ENCODE measurements around the gene A3GALT2.

A3GALT2 gene

DNA sequence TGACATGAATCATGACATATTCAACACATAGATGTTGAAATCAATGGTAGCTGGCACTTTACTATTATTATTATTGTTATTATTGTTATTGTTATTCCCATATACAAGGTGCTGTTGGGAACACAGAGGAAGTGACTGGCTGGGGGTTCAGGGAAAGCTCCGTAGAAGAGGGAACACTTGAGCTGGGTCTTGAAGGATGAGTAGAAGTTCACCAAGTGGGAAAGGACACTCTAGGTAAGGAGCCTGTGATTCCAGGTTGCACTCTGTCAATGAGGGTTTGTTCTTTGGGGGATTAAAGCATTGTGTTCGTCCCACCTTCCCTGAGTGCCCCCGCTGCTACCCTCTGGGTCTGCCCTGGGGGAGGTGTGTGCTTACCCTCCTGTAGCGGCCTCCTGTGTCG lies 50.5 kb downstream of the A3GALT2 start:
- DNase-seq, result no peak

DNA sequence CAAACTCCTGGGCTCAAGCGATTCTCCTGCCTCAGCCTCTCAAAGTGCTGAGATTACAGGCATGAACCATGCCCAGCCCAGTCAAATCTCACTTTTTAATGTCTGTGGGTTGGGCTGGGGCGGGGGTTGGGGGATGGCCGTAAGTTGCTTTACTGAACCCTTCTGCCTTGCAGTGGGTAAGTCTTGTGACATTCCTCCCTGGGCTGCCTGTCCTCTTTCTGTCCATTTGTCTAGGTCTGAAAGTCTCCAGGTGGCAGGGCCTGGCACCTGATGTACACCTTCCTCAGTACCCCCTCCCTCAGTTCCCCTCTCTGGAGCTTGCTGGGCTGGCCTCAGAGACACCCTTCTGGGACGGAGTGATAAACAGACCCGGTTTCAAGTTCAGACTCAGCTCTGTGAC lies 51.3 kb downstream of the A3GALT2 start:
- DNase-seq, result no peak

DNA sequence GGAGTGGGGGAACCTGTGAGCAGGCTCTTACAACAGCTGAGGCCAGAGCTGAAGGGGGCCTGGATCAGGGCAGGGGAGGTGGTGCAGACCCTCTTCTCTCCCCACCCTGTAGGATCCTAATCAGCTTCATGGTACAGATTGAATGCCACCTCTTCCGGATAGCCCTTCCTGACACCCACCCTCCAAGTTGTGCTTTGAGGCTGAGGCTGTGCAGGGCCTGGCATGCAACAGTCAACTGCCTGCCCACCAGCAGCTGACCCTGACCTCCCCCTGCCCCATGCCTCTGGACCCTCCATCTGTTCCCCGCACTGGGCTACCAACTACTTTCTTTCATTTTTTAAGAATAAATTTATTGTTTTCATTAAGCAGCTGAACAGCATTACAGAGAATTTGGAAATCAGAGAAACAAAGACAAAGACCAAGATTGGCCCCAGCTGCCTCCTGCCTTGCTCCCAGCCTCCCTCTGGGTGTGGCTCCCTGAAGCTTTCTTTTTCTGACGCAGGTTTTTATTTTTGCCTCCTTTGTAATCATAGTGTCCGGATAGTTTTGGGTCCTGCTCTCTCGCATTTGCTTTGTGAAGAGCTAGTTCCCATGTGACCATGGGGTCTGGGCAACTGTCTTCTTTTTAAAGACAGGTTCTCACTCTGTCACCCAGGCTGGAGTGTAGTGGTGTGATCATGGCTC lies 51.8 kb downstream of the A3GALT2 start:
- no peak for DNase-seq

DNA sequence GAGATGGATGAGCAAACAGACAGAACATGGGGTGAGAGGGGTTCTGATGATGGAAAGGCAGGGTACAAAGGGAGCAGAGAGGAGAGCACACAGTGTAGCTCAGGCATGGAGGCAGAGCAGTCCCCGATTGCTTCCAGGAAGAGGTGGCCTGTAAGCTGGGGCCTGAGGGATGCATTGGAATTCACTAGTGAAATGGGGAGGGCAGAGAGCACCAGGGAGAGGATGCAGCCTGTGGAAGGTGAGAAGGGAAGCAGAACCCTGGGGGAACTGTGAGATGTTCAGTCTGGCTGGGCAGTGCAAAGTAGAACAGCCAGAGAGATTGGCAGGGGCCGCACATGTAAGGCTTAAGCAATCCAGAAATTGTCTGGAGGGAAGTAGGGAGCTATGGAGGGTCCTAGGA lies 52.4 kb downstream of the A3GALT2 start:
- DNase-seq, result no peak

DNA sequence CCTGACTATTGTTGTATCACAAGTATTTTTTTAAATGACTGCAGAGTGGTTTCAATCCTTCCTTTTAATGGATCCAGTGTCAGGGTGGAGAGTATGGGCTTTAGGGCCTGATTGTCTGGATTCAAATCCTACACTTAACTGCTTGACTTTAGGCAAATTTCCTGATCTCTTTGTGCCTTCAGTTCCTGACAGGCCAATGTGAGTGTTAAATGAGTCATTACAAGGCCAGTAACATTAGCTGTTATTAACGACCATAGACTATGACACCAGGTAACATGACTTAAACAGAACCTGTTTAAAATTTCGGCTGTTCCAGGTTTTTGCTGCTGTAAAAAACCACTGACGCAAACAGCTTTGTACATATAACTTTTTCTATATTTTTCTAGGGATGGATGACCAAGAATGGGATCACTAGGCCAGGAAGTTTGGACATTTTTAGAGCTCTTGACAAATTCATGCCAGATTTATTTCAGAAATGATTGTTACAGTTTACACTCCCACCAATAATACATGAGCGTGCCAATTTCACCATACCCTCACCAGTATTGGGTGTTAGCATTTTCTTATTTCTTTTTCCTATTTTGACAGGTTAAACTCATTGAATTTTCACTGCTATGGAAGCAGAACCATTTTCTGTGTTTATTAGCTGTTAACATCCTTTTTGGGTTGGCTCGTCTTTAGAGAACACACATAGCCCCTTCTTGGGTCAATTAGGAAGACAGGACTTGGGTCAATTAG lies 53.3 kb downstream of the A3GALT2 start:
- DNase-seq, result no peak

DNA sequence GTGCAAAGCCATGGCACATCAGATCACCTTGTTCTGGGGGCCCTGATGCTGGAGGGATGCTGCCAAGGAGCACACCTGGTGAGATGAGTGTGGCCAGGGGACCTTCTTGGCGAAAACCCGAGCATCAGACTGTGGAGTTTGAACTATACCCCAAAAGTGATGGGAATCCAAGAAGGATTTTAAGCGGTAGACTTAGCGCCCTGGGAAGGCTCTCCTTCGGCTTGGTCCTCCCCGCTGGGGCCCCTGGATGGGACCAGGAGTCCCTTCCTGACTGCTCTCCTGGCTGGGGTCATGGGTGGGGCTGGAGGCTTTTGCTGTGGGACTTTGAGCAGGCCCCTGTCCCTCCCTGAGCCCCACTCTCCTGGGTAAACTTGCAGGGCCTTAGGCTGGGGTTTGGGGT lies 54.1 kb downstream of the A3GALT2 start:
- no peak for DNase-seq

DNA sequence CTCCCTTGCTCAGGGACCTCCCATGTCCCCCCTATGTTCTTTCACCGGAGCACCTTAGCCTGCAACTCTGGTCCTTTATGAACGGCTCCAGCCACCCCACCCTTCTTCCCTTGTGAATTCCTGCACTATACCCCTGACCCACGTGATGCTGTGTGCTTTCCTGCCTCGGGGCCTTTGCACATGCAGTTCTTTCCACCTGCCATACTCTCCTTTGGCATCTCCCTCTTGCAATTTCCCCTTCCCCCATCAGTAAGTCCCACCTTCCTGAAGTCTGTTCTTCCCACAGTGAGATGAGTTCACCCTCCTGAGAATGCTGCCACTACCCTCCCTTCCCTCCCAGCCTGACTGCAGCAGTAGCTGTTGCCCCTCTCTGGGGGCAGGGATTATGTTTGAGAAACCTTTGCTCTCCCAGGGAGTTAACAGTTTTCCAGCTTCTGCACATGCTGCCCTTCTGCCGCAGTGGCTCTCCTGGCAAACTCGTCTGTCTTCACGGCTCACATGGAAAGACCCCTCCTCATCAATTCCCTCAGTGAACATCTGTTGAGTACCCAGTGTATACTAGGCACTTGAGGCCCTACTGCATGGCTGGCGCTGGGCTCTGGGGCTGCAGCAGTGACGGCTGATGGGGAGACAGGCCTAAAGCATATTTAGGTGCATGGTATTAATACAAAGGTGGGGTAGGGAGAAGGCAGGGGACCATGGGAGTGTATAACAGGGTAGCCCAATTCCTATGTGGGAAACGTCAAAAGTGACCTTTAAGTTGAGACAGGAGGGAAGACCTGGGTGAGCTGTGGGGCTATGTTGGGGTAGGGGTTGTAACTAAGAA lies 54.9 kb downstream of the A3GALT2 start:
- DNase-seq, result no peak

DNA sequence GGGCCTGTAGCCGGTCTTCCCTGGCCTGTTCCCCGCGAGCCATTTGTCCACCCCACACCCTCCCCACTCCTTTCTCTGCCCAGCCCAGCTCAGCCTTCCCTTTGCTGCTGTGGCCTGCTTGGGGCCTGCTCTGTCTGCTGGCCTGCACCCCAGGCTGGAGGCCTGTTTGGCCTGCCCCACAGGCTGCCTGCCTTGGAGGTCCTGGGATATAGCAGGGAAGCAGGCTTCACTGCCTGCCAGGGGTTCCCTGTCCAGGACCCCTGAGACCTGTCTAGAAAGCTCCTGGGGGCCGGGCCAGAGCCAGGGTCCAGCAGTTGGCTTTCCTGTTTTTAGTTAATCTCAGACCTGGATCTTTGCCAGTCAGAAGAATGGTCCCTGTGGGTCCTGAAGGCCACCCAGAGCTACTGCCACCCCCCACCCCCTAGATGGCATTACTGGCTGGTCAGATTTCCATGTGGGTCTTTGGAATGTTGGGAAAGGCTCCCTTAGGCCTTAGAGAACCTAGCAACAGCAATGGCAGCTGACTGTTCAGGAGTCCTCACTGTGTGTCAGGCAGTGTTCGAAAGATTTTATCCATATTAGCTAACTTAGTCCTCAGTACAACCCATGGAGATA lies 56.9 kb downstream of the A3GALT2 start:
- no peak for DNase-seq

DNA sequence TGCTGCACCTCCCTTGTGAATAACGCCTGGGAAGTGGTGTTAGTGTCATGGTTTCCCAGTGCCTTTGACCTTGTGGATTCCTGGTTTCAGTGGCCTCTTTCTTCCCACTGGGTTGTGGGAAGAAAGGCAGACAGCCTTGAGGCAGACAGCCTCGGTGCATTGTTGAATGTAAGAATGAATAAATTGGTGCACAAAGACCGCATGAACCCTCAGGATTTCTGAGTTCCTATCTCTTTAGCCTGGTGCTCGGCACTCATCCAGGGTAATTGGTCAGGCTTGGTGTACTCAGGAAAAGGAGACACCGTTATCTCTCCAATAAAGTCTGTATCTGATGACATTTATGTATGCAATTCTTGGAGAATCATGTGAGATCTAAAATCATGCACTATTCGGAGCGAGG lies 59.6 kb downstream of the A3GALT2 start:
- DNase-seq, result no peak

DNA sequence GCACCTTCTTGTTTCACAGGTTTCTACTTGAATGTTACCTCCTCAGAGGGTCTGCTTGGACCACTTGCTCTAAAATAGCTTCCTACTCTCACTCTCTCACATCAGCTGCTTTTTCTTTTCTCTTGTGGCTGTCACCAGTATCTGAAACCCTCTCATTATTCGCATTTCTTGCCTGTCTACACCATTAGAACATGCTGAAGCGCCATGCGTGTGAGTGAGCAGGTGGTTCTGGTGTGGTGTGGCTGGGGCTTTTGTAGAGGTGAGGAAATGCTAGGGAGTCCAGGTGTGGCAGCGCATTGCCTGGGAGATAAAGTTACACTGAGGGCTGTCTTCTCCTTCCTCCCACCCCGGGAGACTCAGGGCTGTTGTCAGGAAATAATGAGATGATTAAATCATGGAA lies 60.5 kb downstream of the A3GALT2 start:
- no peak for DNase-seq

DNA sequence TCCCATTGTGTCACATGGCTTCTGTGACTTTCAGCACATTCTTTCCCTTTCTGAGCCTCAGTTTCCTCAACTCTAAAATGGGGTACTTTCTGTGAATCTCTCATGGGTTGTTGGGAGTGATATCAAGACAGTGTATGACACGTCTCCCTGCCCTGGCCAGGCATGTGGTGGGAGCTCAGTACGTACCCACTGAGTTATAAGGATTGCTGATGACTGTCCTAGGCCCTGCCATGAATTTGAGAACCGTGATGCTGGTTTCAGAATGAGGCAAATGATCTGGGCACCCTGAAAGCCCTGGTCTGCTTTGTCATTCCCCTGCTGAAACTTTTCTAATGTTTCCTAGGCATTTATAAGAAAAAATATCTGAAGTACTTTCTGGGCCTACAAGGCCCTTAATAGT lies 61.0 kb downstream of the A3GALT2 start:
- no peak for DNase-seq

DNA sequence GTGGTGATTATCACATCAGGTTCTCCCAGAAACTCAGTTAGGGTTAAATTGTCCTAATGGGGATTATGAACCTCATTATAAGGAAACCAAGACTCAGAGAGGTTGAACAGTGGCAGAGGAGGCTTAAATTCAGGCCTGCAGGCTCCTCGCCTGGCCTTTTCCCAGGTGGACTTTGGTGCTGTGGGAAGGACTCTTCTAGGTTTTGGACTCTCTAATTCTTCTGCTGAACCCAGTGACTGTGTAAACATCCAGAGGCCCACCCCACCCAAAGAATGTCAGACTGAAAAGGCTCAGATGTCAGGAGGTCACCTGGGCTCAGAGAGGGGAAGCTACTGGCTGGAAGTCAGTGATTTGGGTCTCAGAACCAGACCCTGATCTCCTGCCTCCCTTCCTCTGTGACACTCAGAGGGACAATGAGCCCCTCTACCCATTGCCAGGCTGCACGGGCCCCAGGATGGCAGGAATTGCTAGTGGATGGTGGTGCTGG lies 62.1 kb downstream of the A3GALT2 start:
- no peak for DNase-seq

DNA sequence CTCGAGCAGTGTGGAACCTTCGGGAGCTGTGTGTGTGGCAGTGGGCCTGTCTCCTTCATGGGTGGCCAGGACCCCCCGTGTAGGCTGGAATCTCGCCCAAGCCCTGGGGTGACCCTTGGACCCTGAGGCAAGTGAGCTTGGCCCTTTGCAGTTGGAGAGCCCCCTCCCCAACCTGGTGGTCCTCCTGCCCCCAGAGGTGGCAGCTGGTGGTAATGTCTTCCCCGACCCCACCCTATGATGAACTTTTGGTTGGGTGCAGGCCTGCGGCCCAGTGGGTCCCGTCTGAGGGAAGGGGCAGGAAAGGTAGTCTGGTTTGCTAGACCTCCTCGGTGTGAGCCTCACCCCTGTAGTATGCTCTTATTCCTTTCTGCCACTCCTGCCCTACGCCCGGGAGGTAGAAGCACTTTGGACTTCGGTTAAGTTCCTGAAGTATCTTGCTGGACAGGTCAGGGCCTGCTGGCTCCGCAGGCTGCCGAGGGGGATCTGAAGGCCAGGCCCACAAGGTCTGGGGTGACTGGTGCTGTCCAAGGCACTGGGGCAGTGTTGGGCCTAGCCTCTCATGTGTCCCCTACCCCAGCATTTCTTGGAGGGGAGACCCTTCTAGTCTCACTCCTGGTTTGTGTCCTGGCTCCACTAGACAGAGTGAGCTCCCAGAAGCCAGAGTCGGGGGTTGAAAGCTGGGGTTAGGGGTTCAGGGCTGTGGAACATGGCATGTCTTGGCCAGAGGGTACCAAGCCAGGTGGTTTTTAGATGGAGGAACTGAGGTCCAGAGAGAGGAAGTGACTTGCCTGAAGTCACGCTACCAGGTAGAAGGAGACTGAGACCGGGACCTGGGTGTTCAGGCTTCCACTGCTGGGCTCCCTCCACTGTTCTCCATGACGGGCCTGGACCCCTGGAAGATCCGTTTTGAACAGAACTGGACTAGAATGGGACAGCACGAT lies 62.9 kb downstream of the A3GALT2 start:
- DNase-seq, result no peak

DNA sequence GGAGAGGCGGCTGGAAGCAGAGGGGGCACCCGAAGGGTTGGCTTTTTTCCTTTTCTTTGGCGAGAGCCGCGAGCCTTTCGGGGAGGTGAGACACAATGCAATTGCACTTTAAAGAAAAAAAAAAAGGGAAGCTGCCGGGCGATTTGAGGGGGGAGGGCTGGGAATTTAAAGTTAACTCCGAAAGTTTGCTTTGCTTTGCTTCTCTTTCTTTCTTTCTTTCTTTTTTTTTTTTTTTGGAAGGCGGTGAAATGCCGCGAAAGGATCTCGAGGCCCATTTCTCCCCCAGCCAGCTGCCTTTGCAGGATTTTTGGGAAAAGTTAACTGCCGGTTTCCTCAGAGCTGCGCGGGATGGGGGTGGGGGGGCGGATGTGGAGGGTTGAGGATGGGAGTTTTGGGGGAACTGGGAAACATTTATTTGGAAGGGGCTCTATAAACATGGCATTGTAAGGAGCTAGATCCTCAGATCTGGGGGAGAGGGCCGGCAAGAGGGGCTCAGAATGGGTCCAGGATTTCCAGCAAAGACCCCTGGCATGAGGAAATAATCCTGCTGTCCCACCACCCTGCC lies 63.6 kb downstream of the A3GALT2 start:
- no peak for DNase-seq

Data from activated CD4-positive, alpha-beta T cell treated with anti-CD3 and anti-CD28 coated beads, Interleukin-2, amount 50 U/mL, for 1 hour (primary cell).